Right ventricle myocardium superior (tissue), 1 donor: ENCODE measurements around the gene ARGLU1. TPM values are rescaled to one million over a fixed set of nuclear protein-coding genes. Genes with fewer than 3 reads are reported as not detected.

ENCODE experiments used
- ATAC-seq: fragments of 200-7000 bp; cut with Tn5 transposase; one replicate; pipeline ENCODE4 v1.9.1; 2020; ENCODE audit warnings: mild to moderate bottlenecking; ENCODE audit not compliant: poor library complexity
- DNase-seq: peaks from one replicate; pipeline ENCODE4 v3.0.0-alpha.2; 2020
- intact Hi-C: fragments of 100-400 bp; cut with DNase I; formaldehyde crosslinking; loops from one replicate; pipeline ENCODE4 v1.11.2; 2022
- total RNA-seq: library from RNA; stranded (reverse); fragmentation: NEBNext Ultra II Directional; extraction: Animal tissue kit (Norgen Biotek cat#: 25700); gene quantifications from one replicate; pipeline ENCODE4 v1.2.1, GENCODE V29; 2021
- donor health status: DM: no; HTN: yes; CAD: no; lungs with severe emphysema.

Gene ARGLU1
- total RNA-seq, 1 donor from 2014 or later, result 25.6 TPM

GRCh38 chr13:106591299-106591698, 23.4 kb upstream of the ARGLU1 start:
- ATAC-seq (no peak), DNase-seq (no peak)
- intact Hi-C loops, result no loop called here

GRCh38 chr13:106589716-106590115, 21.8 kb upstream of the ARGLU1 start:
- ATAC-seq (no peak), DNase-seq (no peak)
- intact Hi-C loops, result no loop called here

- intact Hi-C loops, result no loop called here
- DNase-seq (no peak), ATAC-seq (no peak)
These were observed 20.4 kb upstream of the ARGLU1 start for GRCh38 chr13:106588367-106588766.

- ATAC-seq (no peak), DNase-seq (no peak)
- intact Hi-C loops, result no loop called here
These were observed 19.9 kb upstream of the ARGLU1 start for GRCh38 chr13:106587787-106588186.

- no peak for ATAC-seq
These were observed 18.8 kb upstream of the ARGLU1 start for GRCh38 chr13:106586648-106587166.

GRCh38 chr13:106581225-106581624, 13.3 kb upstream of the ARGLU1 start:
- intact Hi-C loops, result no loop called here

More at GRCh38 chr13:106586648-106587166, 18.8 kb upstream of the ARGLU1 start:
- intact Hi-C loops, result no loop called here
- no peak for DNase-seq

GRCh38 chr13:106575896-106576295, 8.0 kb upstream of the ARGLU1 start:
- DNase-seq, result no peak
- no peak for ATAC-seq
- intact Hi-C loops, result no loop called here

More at GRCh38 chr13:106581225-106581624, 13.3 kb upstream of the ARGLU1 start:
- DNase-seq (no peak), ATAC-seq (no peak)

GRCh38 chr13:106573868-106574267, 5.9 kb upstream of the ARGLU1 start:
- peak; percentile 64 for DNase-seq
- intact Hi-C loops, result no loop called here

GRCh38 chr13:106573284-106573846, 5.4 kb upstream of the ARGLU1 start:
- DNase-seq (no peak), ATAC-seq (peak; percentile 15)
- intact Hi-C loops, result no loop called here

More at GRCh38 chr13:106573868-106574267, 5.9 kb upstream of the ARGLU1 start:
- no peak for ATAC-seq

GRCh38 chr13:106570299-106570852, 2.4 kb upstream of the ARGLU1 start:
- peak; percentile 84 for DNase-seq
- intact Hi-C loops, result no loop called here
- peak; percentile 30 for ATAC-seq

GRCh38 chr13:106569233-106570095, 1.5 kb upstream of the ARGLU1 start:
- DNase-seq, result no peak
- intact Hi-C loops, result no loop called here

GRCh38 chr13:106568299-106569003, 514 bp upstream of the ARGLU1 start:
- ATAC-seq, result peak; percentile 1
- DNase-seq, result no peak
- intact Hi-C loops, result no loop called here

More at GRCh38 chr13:106569233-106570095, 1.5 kb upstream of the ARGLU1 start:
- ATAC-seq, result no peak

- peak; percentile 74 for DNase-seq
- intact Hi-C loops, result no loop called here
These were observed 1.1 kb downstream of the ARGLU1 start for GRCh38 chr13:106566641-106567473.

GRCh38 chr13:106565127-106565775, 2.7 kb downstream of the ARGLU1 start:
- DNase-seq, result no peak
- intact Hi-C loops, result no loop called here
- ATAC-seq, result no peak

More at GRCh38 chr13:106566641-106567473, 1.1 kb downstream of the ARGLU1 start:
- peak; percentile 69 for ATAC-seq

GRCh38 chr13:106562301-106562700, 5.6 kb downstream of the ARGLU1 start:
- intact Hi-C loops, result no loop called here
- ATAC-seq, result no peak
- DNase-seq, result no peak

- DNase-seq (no peak), ATAC-seq (peak; percentile 48)
- intact Hi-C loops, result no loop called here
These were observed 6.3 kb downstream of the ARGLU1 start for GRCh38 chr13:106561551-106562170.

- intact Hi-C loops, result no loop called here
- DNase-seq (no peak), ATAC-seq (no peak)
These were observed 7.1 kb downstream of the ARGLU1 start for GRCh38 chr13:106560821-106561220.
